WTC11 (cell line): ENCODE results near the gene TEAD1. TPM values are rescaled to one million over a fixed set of nuclear protein-coding genes. Genes with fewer than 3 reads are reported as not detected.

Source experiments
- ATAC-seq: fragments of 200-7000 bp; cut with Tn5 transposase; 2 replicates; pipeline ENCODE4 v1.10.0; 2021; ENCODE audit warnings: mild to moderate bottlenecking, moderate library complexity
- CTCF ChIA-PET: fragments of 300-600 bp; sonication (Branson Sonifier 250); formaldehyde crosslinking; loops from one replicate; lab custom pipeline; 2021; ENCODE audit warnings: antibody characterized with exemption; lab: Charles Lee
- POLR2A ChIA-PET: fragments of 350-600 bp; sonication (Branson Sonifier 250); formaldehyde crosslinking; loops from one replicate; lab custom pipeline; 2021; ENCODE audit warnings: antibody characterized with exemption; lab: Charles Lee
- DNase-seq: peaks from one replicate; pipeline ENCODE4 v3.0.0; 2021; ENCODE audit warnings: low spot score
- H3K27ac Mint-ChIP-seq: 2 replicates; pipeline ENCODE4 v1.8.0; 2021; ENCODE audit warnings: mixed read lengths
- H3K27me3 Mint-ChIP-seq: 2 replicates; pipeline ENCODE4 v1.8.0; 2021; ENCODE audit warnings: low read depth, mild to moderate bottlenecking, moderate library complexity, mixed read lengths
- H3K36me3 Mint-ChIP-seq: 2 replicates; pipeline ENCODE4 v1.8.0; 2021; ENCODE audit warnings: mixed read lengths
- H3K4me1 Mint-ChIP-seq: 2 replicates; pipeline ENCODE4 v1.8.0; 2022; ENCODE audit warnings: mixed read lengths
- H3K4me3 Mint-ChIP-seq: 2 replicates; pipeline ENCODE4 v1.8.0; 2021; ENCODE audit warnings: mild to moderate bottlenecking, moderate library complexity, mixed read lengths
- H3K9me3 Mint-ChIP-seq: 2 replicates; pipeline ENCODE4 v1.8.0; 2021; ENCODE audit warnings: mixed read lengths
- ATF1 ChIP-seq: sonication (generic); formaldehyde crosslinking; IDR thresholded peaks from 2 replicates; pipeline ENCODE4 v1.8.1; 2023; ENCODE audit warnings: mild to moderate bottlenecking, moderate library complexity, missing genetic modification reagents
- ETV6 ChIP-seq: sonication (generic); formaldehyde crosslinking; IDR thresholded peaks from 2 replicates; pipeline ENCODE4 v1.8.1; 2022; ENCODE audit warnings: mild to moderate bottlenecking, missing genetic modification reagents
- MYBL2 ChIP-seq: sonication (generic); formaldehyde crosslinking; IDR thresholded peaks from 2 replicates; pipeline ENCODE4 v1.8.1; 2023; ENCODE audit warnings: mild to moderate bottlenecking, moderate library complexity, missing genetic modification reagents
- NFATC4 ChIP-seq: fragments of 250-450 bp; sonication (Bioruptor Pico); IDR thresholded peaks from 2 replicates; pipeline ENCODE4 v1.9.0; 2021; ENCODE audit warnings: mild to moderate bottlenecking
- SMAD3 ChIP-seq: sonication (generic); formaldehyde crosslinking; IDR thresholded peaks from 2 replicates; pipeline ENCODE4 v1.8.0; 2022; ENCODE audit warnings: missing genetic modification reagents, mild to moderate bottlenecking, borderline replicate concordance
- SOX15 ChIP-seq: fragments of 250-450 bp; sonication (Bioruptor Pico); IDR thresholded peaks from 2 replicates; pipeline ENCODE4 v1.9.0; 2021; ENCODE audit warnings: mild to moderate bottlenecking
- SP1 ChIP-seq: sonication (generic); formaldehyde crosslinking; conservative IDR thresholded peaks from 2 replicates; pipeline ENCODE4 v1.8.1; 2022; ENCODE audit warnings: missing genetic modification reagents
- TEAD1 ChIP-seq: sonication (generic); formaldehyde crosslinking; IDR thresholded peaks from 2 replicates; pipeline ENCODE4 v1.8.0; 2022; ENCODE audit warnings: mild to moderate bottlenecking, missing genetic modification reagents
- ZBTB21 ChIP-seq: sonication (generic); formaldehyde crosslinking; IDR thresholded peaks from 2 replicates; pipeline ENCODE4 v1.8.1; 2023; ENCODE audit warnings: mild to moderate bottlenecking, missing genetic modification reagents, borderline replicate concordance
- ZNF121 ChIP-seq: sonication (generic); formaldehyde crosslinking; IDR thresholded peaks from 2 replicates; pipeline ENCODE4 v1.8.0; 2023; ENCODE audit warnings: missing genetic modification reagents
- ZNF423 ChIP-seq: fragments of 250-450 bp; sonication (Bioruptor Pico); IDR thresholded peaks from 2 replicates; pipeline ENCODE4 v2.1.2; 2022; ENCODE audit warnings: mild to moderate bottlenecking, moderate library complexity
- total RNA-seq: library from RNA; stranded (reverse); gene quantifications from 3 replicates; pipeline ENCODE4 v1.2.3, GENCODE V29; 2021
- TF ChIP-seq, protein P1 (sequence below): sonication (generic); formaldehyde crosslinking; IDR thresholded peaks from 2 replicates; pipeline ENCODE4 v1.8.1; 2023; ENCODE audit warnings: mild to moderate bottlenecking, moderate library complexity, missing genetic modification reagents
- TF ChIP-seq, protein P2 (sequence below): sonication (generic); formaldehyde crosslinking; IDR thresholded peaks from 2 replicates; pipeline ENCODE4 v1.8.1; 2022; ENCODE audit warnings: missing genetic modification reagents, borderline replicate concordance
- TF ChIP-seq, protein P3 (sequence below): sonication (generic); formaldehyde crosslinking; IDR thresholded peaks from 2 replicates; pipeline ENCODE4 v1.8.0; 2022; ENCODE audit warnings: mild to moderate bottlenecking, missing genetic modification reagents
- TF ChIP-seq, protein P4 (sequence below): sonication (generic); formaldehyde crosslinking; IDR thresholded peaks from 2 replicates; pipeline ENCODE4 v1.8.1; 2023; ENCODE audit warnings: mild to moderate bottlenecking, missing genetic modification reagents, moderate library complexity
- TF ChIP-seq, protein P5 (sequence below): fragments of 250-450 bp; sonication (Bioruptor Pico); IDR thresholded peaks from 2 replicates; pipeline ENCODE4 v1.8.0; 2021; ENCODE audit warnings: mild to moderate bottlenecking
- TF ChIP-seq, protein P6 (sequence below): fragments of 200-600 bp; IDR thresholded peaks from 2 replicates; pipeline ENCODE4 v1.8.0; 2022; ENCODE audit warnings: antibody characterized with exemption

The TEAD1 gene
- total RNA-seq, 1 experiment from 2014 or later: 79.9 TPM

DNA sequence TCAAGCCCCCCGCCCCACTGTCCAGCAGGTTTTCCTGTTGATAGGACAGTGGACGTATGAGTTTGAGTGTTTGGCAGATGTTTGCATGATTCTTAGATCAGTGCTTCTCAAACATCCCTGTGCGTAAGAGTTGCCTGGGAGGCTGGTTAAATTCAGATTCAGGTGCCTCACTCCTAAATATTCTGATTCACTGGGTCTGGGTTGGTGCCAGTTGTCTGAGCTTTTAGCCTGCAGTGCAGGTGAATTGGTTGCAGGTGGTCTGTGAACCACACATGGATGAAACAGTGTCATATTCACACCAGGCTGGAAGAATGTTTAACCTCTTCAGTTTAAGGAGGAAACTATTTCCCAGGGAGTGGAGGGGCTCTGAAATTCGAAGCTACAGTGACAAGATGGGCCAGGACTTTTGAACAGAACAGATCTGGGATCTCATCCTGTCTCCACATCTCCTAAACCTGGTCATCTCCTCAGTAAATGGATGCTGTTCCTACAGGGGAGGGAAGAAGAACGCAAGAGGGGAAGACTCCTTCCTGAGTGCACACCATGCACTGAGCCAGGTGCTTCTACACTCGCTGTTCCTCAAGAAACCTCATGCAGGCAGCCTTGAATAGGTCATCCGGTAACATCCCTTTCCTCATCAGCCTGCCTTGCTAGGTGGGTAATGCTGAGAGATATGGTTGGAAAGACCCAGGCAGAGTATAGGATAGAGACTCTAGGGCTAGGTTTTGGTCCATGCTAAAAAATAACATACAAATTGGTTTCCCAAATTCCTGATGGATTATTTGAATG lies 47.8 kb downstream of the TEAD1 start:
- peaks cover 95% of the 10 kb centered on the region for H3K4me1 Mint-ChIP-seq
- H3K9me3 Mint-ChIP-seq: no peaks in the 10 kb centered on the region
- CTCF ChIA-PET: no interaction called here
- POLR2A ChIA-PET: no interaction called here
- peak overlapping the region; percentile 75 for H3K27ac Mint-ChIP-seq
- TF ChIP-seq, protein P1, sequence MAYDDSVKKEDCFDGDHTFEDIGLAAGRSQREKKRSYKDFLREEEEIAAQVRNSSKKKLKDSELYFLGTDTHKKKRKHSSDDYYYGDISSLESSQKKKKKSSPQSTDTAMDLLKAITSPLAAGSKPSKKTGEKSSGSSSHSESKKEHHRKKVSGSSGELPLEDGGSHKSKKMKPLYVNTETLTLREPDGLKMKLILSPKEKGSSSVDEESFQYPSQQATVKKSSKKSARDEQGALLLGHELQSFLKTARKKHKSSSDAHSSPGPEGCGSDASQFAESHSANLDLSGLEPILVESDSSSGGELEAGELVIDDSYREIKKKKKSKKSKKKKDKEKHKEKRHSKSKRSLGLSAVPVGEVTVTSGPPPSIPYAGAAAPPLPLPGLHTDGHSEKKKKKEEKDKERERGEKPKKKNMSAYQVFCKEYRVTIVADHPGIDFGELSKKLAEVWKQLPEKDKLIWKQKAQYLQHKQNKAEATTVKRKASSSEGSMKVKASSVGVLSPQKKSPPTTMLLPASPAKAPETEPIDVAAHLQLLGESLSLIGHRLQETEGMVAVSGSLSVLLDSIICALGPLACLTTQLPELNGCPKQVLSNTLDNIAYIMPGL: no peak
- peak; percentile 56; the same call in 1 of the 2 replicates for TF ChIP-seq TEAD1 (CRISPR knock-in tag)
- TF ChIP-seq, all 79 proteins: peak for 1
- Mint-ChIP-seq H3K27me3 (no peaks in the 10 kb centered on the region), H3K36me3 (peaks cover 6% of the 10 kb centered on the region; the same call in 1 of the 2 replicates), H3K4me3 (no peak overlapping the region)
- peak; percentile 19 for ATAC-seq
- no peak for DNase-seq

DNA sequence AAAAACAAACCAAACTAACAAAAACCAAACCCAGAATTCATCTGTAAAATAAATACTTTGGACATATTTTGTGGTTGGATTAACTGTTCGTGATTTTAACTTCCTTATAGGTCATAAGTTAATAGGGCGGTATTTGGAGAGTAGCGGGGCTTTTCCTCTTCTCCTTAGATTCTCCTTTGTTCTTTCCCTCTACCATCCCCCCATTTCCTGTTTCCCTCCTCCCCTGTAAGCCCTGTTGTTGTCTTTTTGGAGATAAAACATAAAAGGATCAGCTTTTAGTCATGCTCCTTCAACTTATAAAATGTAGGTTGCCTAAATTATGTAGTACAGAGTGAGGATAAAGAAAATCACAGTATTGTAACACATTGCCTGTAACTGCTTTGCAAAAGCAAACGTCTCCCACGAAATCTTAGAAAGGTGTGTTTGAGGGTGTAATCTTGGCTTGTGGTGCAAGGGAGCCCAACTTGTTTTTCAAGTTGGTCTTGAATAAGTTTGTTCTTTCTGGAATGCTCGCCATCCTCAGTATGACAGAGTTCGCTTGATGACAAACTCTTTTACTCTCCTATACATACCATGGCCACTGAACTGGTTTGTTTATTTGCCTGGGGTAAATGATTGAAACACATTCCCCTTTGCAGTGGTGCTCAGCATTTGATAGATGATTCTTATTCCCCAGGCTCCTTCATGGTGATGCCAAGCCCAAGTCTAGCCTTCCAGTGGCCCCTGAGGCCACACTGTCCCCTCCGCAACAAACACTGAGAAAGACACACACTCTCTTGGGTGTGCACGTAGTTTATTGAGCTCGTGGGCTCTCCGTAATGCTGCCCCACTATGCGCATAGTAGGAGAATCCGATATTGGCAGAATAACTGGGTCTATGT lies 49.4 kb downstream of the TEAD1 start:
- POLR2A ChIA-PET: interaction anchor here (1.0 kb wide), 1 partner anchor 45 kb away, joined by 3 read pairs; no protein-coding TSS in a partner anchor
- no peaks in the 10 kb centered on the region for H3K9me3 Mint-ChIP-seq
- TF ChIP-seq NFATC4 (CRISPR knock-in tag) (no peak), SP1 (CRISPR knock-in tag) (0 out of 2 replicates have a peak, but pooled peaks have one; percentile 16), ETV6 (peak; percentile 72; the same call in 1 of the 2 replicates)
- TF ChIP-seq, all 79 proteins: peak for 2
- ATAC-seq: peak; percentile 8; the same call in 1 of the 2 replicates
- H3K27me3 Mint-ChIP-seq: no peaks in the 10 kb centered on the region
- peak overlapping the region; percentile 99 for H3K27ac Mint-ChIP-seq
- H3K4me1 Mint-ChIP-seq: peaks cover 93% of the 10 kb centered on the region
- H3K36me3 Mint-ChIP-seq: peaks cover 6% of the 10 kb centered on the region; the same call in 1 of the 2 replicates
- peak overlapping the region; percentile 63 for H3K4me3 Mint-ChIP-seq
- CTCF ChIA-PET: interaction anchor here (0.7 to 1.6 kb wide), 3 partner anchors 9 to 191 kb away, joined by 3 read pairs; no protein-coding TSS in a partner anchor
- no peak for DNase-seq

DNA sequence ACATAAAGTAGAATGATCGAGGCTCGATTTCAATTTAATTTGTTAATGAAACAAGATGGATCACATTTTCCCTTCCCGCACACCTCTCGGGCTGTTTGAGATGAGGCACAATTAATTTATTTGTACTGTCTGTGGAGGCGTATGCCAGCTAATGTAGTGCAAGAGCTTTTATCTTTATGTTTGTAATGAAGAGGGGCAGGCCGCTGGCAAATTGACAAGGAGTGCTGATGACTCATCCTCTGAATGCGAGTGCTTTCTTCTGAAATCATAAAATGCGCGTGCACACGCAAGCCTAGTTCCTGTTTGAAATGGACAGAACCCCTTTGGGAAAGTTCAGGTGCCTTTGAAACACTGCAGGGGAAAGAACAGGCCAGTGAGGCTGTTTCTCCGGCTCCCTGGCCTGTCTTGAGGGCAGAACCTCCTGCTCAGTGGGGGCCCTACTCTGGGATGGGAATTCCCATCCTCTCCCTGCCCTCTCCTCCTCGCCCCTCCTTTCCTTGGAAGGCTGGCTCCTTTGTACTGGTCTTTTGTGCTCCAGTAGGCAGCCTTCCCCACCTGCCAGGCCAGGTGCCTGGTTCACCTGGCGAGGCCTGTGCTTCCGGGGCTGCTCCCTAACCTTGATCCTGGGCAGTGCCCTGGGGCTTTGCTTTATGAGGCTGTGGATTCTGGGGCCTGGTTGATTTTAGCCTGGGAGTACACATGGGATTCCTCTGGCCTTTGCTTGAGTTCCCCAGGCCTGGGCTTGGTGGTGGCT lies 50.3 kb downstream of the TEAD1 start:
- ATAC-seq (peak; percentile 91), DNase-seq (peak; percentile 84)
- Mint-ChIP-seq H3K27me3 (no peaks in the 10 kb centered on the region), H3K9me3 (no peaks in the 10 kb centered on the region), H3K4me1 (peaks cover 93% of the 10 kb centered on the region), H3K4me3 (peak overlapping the region; percentile 63), H3K36me3 (peaks cover 6% of the 10 kb centered on the region; the same call in 1 of the 2 replicates), H3K27ac (peak overlapping the region; percentile 99)
- CTCF ChIA-PET: interaction anchor here (1.3 to 1.6 kb wide), 2 partner anchors 8 to 164 kb away, joined by 3 read pairs; no protein-coding TSS in a partner anchor
- POLR2A ChIA-PET: no interaction called here
- TF ChIP-seq ZBTB21 (CRISPR knock-in tag) (peak; percentile 36; the same call in 1 of the 2 replicates), ZNF423 (CRISPR knock-in tag) (peak; percentile 84), SP1 (CRISPR knock-in tag) (peak; percentile 68), ATF1 (CRISPR knock-in tag) (no peak), ZNF121 (peak; percentile 92), SMAD3 (0 out of 2 replicates have a peak, but pooled peaks have one; percentile 62), MYBL2 (CRISPR knock-in tag) (peak; percentile 35; the same call in 1 of the 2 replicates), SOX15 (CRISPR knock-in tag) (no peak)
- TF ChIP-seq, protein P2, sequence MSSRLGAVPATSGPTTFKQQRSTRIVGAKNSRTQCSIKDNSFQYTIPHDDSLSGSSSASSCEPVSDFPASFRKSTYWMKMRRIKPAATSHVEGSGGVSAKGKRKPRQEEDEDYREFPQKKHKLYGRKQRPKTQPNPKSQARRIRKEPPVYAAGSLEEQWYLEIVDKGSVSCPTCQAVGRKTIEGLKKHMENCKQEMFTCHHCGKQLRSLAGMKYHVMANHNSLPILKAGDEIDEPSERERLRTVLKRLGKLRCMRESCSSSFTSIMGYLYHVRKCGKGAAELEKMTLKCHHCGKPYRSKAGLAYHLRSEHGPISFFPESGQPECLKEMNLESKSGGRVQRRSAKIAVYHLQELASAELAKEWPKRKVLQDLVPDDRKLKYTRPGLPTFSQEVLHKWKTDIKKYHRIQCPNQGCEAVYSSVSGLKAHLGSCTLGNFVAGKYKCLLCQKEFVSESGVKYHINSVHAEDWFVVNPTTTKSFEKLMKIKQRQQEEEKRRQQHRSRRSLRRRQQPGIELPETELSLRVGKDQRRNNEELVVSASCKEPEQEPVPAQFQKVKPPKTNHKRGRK (CRISPR knock-in tag): no peak
- TF ChIP-seq, protein P3, sequence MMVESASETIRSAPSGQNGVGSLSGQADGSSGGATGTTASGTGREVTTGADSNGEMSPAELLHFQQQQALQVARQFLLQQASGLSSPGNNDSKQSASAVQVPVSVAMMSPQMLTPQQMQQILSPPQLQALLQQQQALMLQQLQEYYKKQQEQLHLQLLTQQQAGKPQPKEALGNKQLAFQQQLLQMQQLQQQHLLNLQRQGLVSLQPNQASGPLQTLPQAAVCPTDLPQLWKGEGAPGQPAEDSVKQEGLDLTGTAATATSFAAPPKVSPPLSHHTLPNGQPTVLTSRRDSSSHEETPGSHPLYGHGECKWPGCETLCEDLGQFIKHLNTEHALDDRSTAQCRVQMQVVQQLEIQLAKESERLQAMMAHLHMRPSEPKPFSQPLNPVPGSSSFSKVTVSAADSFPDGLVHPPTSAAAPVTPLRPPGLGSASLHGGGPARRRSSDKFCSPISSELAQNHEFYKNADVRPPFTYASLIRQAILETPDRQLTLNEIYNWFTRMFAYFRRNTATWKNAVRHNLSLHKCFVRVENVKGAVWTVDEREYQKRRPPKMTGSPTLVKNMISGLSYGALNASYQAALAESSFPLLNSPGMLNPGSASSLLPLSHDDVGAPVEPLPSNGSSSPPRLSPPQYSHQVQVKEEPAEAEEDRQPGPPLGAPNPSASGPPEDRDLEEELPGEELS (CRISPR knock-in tag): peak; percentile 40; the same call in 1 of the 2 replicates
- TF ChIP-seq, protein P4, sequence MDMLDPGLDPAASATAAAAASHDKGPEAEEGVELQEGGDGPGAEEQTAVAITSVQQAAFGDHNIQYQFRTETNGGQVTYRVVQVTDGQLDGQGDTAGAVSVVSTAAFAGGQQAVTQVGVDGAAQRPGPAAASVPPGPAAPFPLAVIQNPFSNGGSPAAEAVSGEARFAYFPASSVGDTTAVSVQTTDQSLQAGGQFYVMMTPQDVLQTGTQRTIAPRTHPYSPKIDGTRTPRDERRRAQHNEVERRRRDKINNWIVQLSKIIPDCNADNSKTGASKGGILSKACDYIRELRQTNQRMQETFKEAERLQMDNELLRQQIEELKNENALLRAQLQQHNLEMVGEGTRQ (CRISPR knock-in tag): no peak
- TF ChIP-seq, protein P5, sequence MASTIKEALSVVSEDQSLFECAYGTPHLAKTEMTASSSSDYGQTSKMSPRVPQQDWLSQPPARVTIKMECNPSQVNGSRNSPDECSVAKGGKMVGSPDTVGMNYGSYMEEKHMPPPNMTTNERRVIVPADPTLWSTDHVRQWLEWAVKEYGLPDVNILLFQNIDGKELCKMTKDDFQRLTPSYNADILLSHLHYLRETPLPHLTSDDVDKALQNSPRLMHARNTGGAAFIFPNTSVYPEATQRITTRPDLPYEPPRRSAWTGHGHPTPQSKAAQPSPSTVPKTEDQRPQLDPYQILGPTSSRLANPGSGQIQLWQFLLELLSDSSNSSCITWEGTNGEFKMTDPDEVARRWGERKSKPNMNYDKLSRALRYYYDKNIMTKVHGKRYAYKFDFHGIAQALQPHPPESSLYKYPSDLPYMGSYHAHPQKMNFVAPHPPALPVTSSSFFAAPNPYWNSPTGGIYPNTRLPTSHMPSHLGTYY (CRISPR knock-in tag): no peak
- TF ChIP-seq, protein P6, sequence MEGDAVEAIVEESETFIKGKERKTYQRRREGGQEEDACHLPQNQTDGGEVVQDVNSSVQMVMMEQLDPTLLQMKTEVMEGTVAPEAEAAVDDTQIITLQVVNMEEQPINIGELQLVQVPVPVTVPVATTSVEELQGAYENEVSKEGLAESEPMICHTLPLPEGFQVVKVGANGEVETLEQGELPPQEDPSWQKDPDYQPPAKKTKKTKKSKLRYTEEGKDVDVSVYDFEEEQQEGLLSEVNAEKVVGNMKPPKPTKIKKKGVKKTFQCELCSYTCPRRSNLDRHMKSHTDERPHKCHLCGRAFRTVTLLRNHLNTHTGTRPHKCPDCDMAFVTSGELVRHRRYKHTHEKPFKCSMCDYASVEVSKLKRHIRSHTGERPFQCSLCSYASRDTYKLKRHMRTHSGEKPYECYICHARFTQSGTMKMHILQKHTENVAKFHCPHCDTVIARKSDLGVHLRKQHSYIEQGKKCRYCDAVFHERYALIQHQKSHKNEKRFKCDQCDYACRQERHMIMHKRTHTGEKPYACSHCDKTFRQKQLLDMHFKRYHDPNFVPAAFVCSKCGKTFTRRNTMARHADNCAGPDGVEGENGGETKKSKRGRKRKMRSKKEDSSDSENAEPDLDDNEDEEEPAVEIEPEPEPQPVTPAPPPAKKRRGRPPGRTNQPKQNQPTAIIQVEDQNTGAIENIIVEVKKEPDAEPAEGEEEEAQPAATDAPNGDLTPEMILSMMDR: no peak
